ENCODE measurements around the gene RETSAT. TPM values are rescaled to one million over a fixed set of nuclear protein-coding genes. Genes with fewer than 3 reads are reported as not detected.

Gene RETSAT
- total and polyA plus RNA-seq, 2 of the 13 experiments (the other 11 are each of a cell fraction or from before 2014, with no cell fraction given), result 46.7 to 61.0 TPM

- intact Hi-C loops (cut with micrococcal nuclease; ENCODE audit: unreplicated experiment), result no loop called here
- CTCF ChIA-PET (ENCODE audit: low intra/inter-chr PET ratio, low total read pairs), result no interaction called here
These were observed 34.7 kb upstream of the RETSAT start for GRCh38 chr2:85388878-85389538.

More at GRCh38 chr2:85388878-85389538, 34.7 kb upstream of the RETSAT start:
- Histone ChIP-seq H3K9me3 (ENCODE audit: low read length) (no peaks in the 10 kb centered on the region), H3K27ac (ENCODE audit: extremely low read length, insufficient read depth, low read length) (no peak overlapping the region), H3K36me3 (replicated peaks in 1 of 2; ENCODE audit: control insufficient read depth in 1 of 2, insufficient read depth in 2 of 2, low read length in 2 of 2) (peaks cover 2 to 9% of the 10 kb centered on the region in 2 experiments; a peak in 2 of 5 replicates), H3K9ac (ENCODE audit: insufficient read depth, low read depth, low read length) (no peak overlapping the region), H4K20me1 (ENCODE audit: insufficient read depth, low read length) (no peaks in the 10 kb centered on the region), H3K4me3 (replicated peaks in 1 of 3; ENCODE audit: insufficient read depth in 1 of 3, low read depth in 2 of 3, low read length in 3 of 3) (no peak overlapping the region), H3K4me1 (ENCODE audit: insufficient read depth, low read length) (no peaks in the 10 kb centered on the region), H2AFZ (ENCODE audit: low read length) (no peak overlapping the region), H3K79me2 (ENCODE audit: insufficient read depth, low read length) (no peaks in the 10 kb centered on the region), H3K4me2 (ENCODE audit: low read depth, low read length) (no peak overlapping the region), H3K27me3 (ENCODE audit: control insufficient read depth in 1 of 2, insufficient read depth in 2 of 2, low read length in 2 of 2) (no peaks in the 10 kb centered on the region)
- BruUV-seq (replicated peaks), result no TSS peak
- FAIRE-seq (no peak), DNase-seq (ENCODE audit: low spot score) (no peak), ATAC-seq (no peak)
- TF ChIP-seq GTF3A (CRISPR knock-in tag; conservative IDR thresholded peaks at IDR 0.05) (no peak), PHF20 (CRISPR knock-in tag; IDR thresholded peaks at IDR 0.05) (no peak), ZBTB38 (CRISPR knock-in tag; IDR thresholded peaks at IDR 0.05) (no peak), ZNF383 (CRISPR knock-in tag; IDR thresholded peaks at IDR 0.05; ENCODE audit: borderline replicate concordance) (no peak), ZNF569 (CRISPR knock-in tag; IDR thresholded peaks at IDR 0.05; ENCODE audit: borderline replicate concordance) (no peak), PRDM15 (CRISPR knock-in tag; IDR thresholded peaks at IDR 0.05) (no peak), NFAT5 (CRISPR knock-in tag; IDR thresholded peaks at IDR 0.05) (no peak), SP4 (CRISPR knock-in tag; IDR thresholded peaks at IDR 0.05) (no peak)
- WGBS (ENCODE audit: low lambda C conversion rate), result 87% methylated on average over 9 of the region's 9 CpGs
- in situ Hi-C loops (cut with HindIII; ENCODE audit: extremely low pct_ligation_motif_present, low pct_unique_long_range_greater_than_20kb), result no loop called here
- POLR2A ChIA-PET, result interaction anchor here (0.7 to 2.8 kb wide), 4 partner anchors 23 to 163 kb away, joined by 3 to 10 read pairs (median 6); partner anchors contain the start of gene MAT2A

Data from HepG2 (cell line).